Measurements from ENCODE around the gene WDR45.
"Not testable (repeated sequence)": the region's sequence is repeated elsewhere in the genome, so short reads cannot be mapped to it uniquely, and the experiment has no call there.

The WDR45 gene

GRCh38 chrX:49079489-49080428 lies at the start of gene WDR45:
Gene WDR45 (minus strand): TSS chrX:49079887. CDS start chrX:49078095, 1,792 bp downstream.
- peak within 1 kb of the TSS; percentile 66 for H3K4me3 ChIP-seq (ENCODE audit: low read length)
- DNase-seq (ENCODE audit: low read depth), result no peak
- no peak for TF ChIP-seq CTCF (conservative IDR thresholded peaks at IDR 0.05; ENCODE audit: low read depth, low read length)

GRCh38 chrX:49129427-49129826 lies 49.7 kb upstream of the WDR45 start:
- no peak for DNase-seq (ENCODE audit: low read depth)
- TF ChIP-seq CTCF (conservative IDR thresholded peaks at IDR 0.05; ENCODE audit: low read depth, low read length), result no peak
- no peak overlapping the region for H3K4me3 ChIP-seq (ENCODE audit: low read length)

- DNase-seq (ENCODE audit: low read depth); H3K4me3 ChIP-seq (ENCODE audit: low read length): not testable (repeated sequence)
Measured at GRCh38 chrX:49127742-49128258, 48.1 kb upstream of the WDR45 start.

- DNase-seq (ENCODE audit: low read depth), result no peak
- TF ChIP-seq CTCF (conservative IDR thresholded peaks at IDR 0.05; ENCODE audit: low read depth, low read length), result no peak
- H3K4me3 ChIP-seq (ENCODE audit: low read length), result peak overlapping the region; percentile 73
Measured at GRCh38 chrX:49122499-49122898, 42.8 kb upstream of the WDR45 start.

- H3K4me3 ChIP-seq (ENCODE audit: low read length), result no peak overlapping the region
- TF ChIP-seq CTCF (conservative IDR thresholded peaks at IDR 0.05; ENCODE audit: low read depth, low read length), result no peak
- DNase-seq (ENCODE audit: low read depth), result no peak
Measured at GRCh38 chrX:49120091-49120490, 40.4 kb upstream of the WDR45 start.

GRCh38 chrX:49117581-49117980 lies 37.9 kb upstream of the WDR45 start:
- no peak for TF ChIP-seq CTCF (conservative IDR thresholded peaks at IDR 0.05; ENCODE audit: low read depth, low read length)
- no peak for DNase-seq (ENCODE audit: low read depth)
- no peak overlapping the region for H3K4me3 ChIP-seq (ENCODE audit: low read length)

- no peak for TF ChIP-seq CTCF (conservative IDR thresholded peaks at IDR 0.05; ENCODE audit: low read depth, low read length)
- no peak overlapping the region for H3K4me3 ChIP-seq (ENCODE audit: low read length)
- DNase-seq (ENCODE audit: low read depth), result no peak
Measured at GRCh38 chrX:49116716-49117115, 37.0 kb upstream of the WDR45 start.

Measured in retinal pigment epithelial cell (primary cell).